ENCODE results near the gene SKI. TPM values are rescaled to one million over a fixed set of nuclear protein-coding genes. Genes with fewer than 3 reads are reported as not detected.

The SKI gene
- total RNA-seq, 6 experiments from 2014 or later: 23.7 to 84.8 (median 31.4) TPM

GRCh38 chr1:2215329-2215728 lies 12.8 kb upstream of the SKI start:
- WGBS (ENCODE audit: insufficient coverage, low coverage, low lambda C conversion rate, missing lambda C conversion rate): 60% methylated on average over 2 of the region's 14 CpGs

GRCh38 chr1:2215909-2216766 lies 12.0 kb upstream of the SKI start:
- DNase-seq (no peak), ATAC-seq (no peak)
- WGBS (ENCODE audit: insufficient coverage, low coverage, low lambda C conversion rate, missing lambda C conversion rate): 73% methylated on average over 4 of the region's 25 CpGs
- no peaks in the 10 kb centered on the region for H3K9me3 ChIP-seq
- H3K4me3 ChIP-seq: no peak overlapping the region
- H3K4me1 ChIP-seq: peaks cover 0 to 11% (median 4%) of the 10 kb centered on the region in 4 donors
- intact Hi-C loops (cut with DNase I): loop anchor here in 1 of 2 donors (10.0 kb wide), 1 partner anchor 99 kb away; no protein-coding TSS in a partner anchor
- no peaks in the 10 kb centered on the region for H3K27me3 ChIP-seq
- H3K27ac ChIP-seq: no peak overlapping the region
- TF ChIP-seq CTCF (IDR thresholded peaks at IDR 0.05): no peak
- no peak for TF ChIP-seq POLR2A (IDR thresholded peaks at IDR 0.05)
- no peaks in the 10 kb centered on the region for H3K36me3 ChIP-seq

More at GRCh38 chr1:2215329-2215728, 12.8 kb upstream of the SKI start:
- H3K4me3 ChIP-seq: no peak overlapping the region
- intact Hi-C loops (cut with DNase I): loop anchor here in 1 of 2 donors (10.0 kb wide), 1 partner anchor 99 kb away; no protein-coding TSS in a partner anchor
- ATAC-seq (peak in 1 of 4 donors; percentile 3), DNase-seq (peak in 1 of 3 donors; percentile 44)
- no peaks in the 10 kb centered on the region for H3K27me3 ChIP-seq
- no peaks in the 10 kb centered on the region for H3K9me3 ChIP-seq
- no peaks in the 10 kb centered on the region for H3K36me3 ChIP-seq
- no peak overlapping the region for H3K27ac ChIP-seq
- TF ChIP-seq POLR2A (IDR thresholded peaks at IDR 0.05) (no peak), CTCF (IDR thresholded peaks at IDR 0.05) (no peak)
- peaks cover 0 to 11% (median 4%) of the 10 kb centered on the region in 4 donors for H3K4me1 ChIP-seq

GRCh38 chr1:2216767-2217058 lies 11.4 kb upstream of the SKI start:
- intact Hi-C loops (cut with DNase I): loop anchor here in 1 of 2 donors (10.0 kb wide), 1 partner anchor 98 kb away; no protein-coding TSS in a partner anchor
- Histone ChIP-seq H3K27me3 (no peaks in the 10 kb centered on the region), H3K9me3 (no peaks in the 10 kb centered on the region), H3K4me1 (peaks cover 0 to 11% (median 4%) of the 10 kb centered on the region in 4 donors), H3K36me3 (no peaks in the 10 kb centered on the region), H3K27ac (no peak overlapping the region), H3K4me3 (no peak overlapping the region)
- no peak for ATAC-seq
- no peak for TF ChIP-seq POLR2A (IDR thresholded peaks at IDR 0.05)
- no peak for TF ChIP-seq CTCF (IDR thresholded peaks at IDR 0.05)
- WGBS (ENCODE audit: insufficient coverage, low coverage, low lambda C conversion rate, missing lambda C conversion rate): 0% methylated on average over 1 of the region's 7 CpGs
- DNase-seq: no peak

- H3K27ac ChIP-seq: no peak overlapping the region
- ATAC-seq (no peak), DNase-seq (no peak)
- WGBS (ENCODE audit: insufficient coverage, low coverage, low lambda C conversion rate, missing lambda C conversion rate): 75% methylated on average over 2 of the region's 3 CpGs
- intact Hi-C loops (cut with DNase I): no loop called here
- H3K9me3 ChIP-seq: no peaks in the 10 kb centered on the region
- H3K4me1 ChIP-seq: no peaks in the 10 kb centered on the region
- TF ChIP-seq CTCF (IDR thresholded peaks at IDR 0.05): no peak
- no peak for TF ChIP-seq POLR2A (IDR thresholded peaks at IDR 0.05)
- H3K27me3 ChIP-seq: no peaks in the 10 kb centered on the region
- H3K36me3 ChIP-seq: no peaks in the 10 kb centered on the region
- no peak overlapping the region for H3K4me3 ChIP-seq
Measured at GRCh38 chr1:2221271-2221670, 6.8 kb upstream of the SKI start.
